Stomach (tissue), 9 donors: ENCODE measurements around the gene TIMM17A. TPM values are rescaled to one million over a fixed set of nuclear protein-coding genes. Genes with fewer than 3 reads are reported as not detected.
A peak's percentile ranks its signal among the peaks of the same experiment; 100 is the strongest.

Experiments
- DNase-seq, 2 donors: peaks; one replicate each; pipeline versions ENCODE4 v3.0.0 to v3.0.0-alpha.2; 2013 to 2019
- H3K27ac ChIP-seq, 5 donors: fragments of 200-600 bp in 4 of 5; sonication (generic) in 4 of 5; one replicate each; pipeline ENCODE4 v1.5.1; 2013 to 2019; ENCODE audit warnings: mild to moderate bottlenecking in 1 of 5, moderate library complexity in 1 of 5
- H3K27me3 ChIP-seq, 3 donors: fragments of 200-600 bp; sonication (generic); one replicate each; pipeline ENCODE4 v1.5.1; 2017 to 2019; ENCODE audit warnings: mixed run types in 1 of 3
- H3K36me3 ChIP-seq, 4 donors: fragments of 200-600 bp; sonication (generic); 1 replicate in 3 of 4; 2 replicates in 1 of 4; pipeline ENCODE4 v1.5.1; 2016 to 2019
- H3K4me1 ChIP-seq, 4 donors: fragments of 200-600 bp; sonication (generic); one replicate each; pipeline ENCODE4 v1.5.1; 2016 to 2019
- H3K4me3 ChIP-seq, 4 donors: fragments of 200-600 bp; sonication (generic) in 3 of 4; one replicate each; pipeline ENCODE4 v1.5.1; 2016 to 2019; ENCODE audit warnings: mild to moderate bottlenecking in 1 of 4
- H3K9me3 ChIP-seq, 4 donors: fragments of 200-600 bp; sonication (generic); one replicate each; pipeline ENCODE4 v1.5.1; 2016 to 2019
- EP300 ChIP-seq: sonication (generic); formaldehyde crosslinking; IDR thresholded peaks from one replicate; pipeline ENCODE4 v1.6.1; 2017; ENCODE audit warnings: antibody characterized with exemption
- POLR2A ChIP-seq, 4 donors: fragments of 450-650 bp; IDR thresholded peaks; one replicate each; pipeline ENCODE4 v1.6.1; 2016; ENCODE audit warnings: antibody characterized with exemption in 4 of 4, control low read depth in 2 of 4, mild to moderate bottlenecking in 1 of 4, moderate library complexity in 1 of 4
- POLR2AphosphoS5 ChIP-seq, 3 donors: sonication (generic); formaldehyde crosslinking; IDR thresholded peaks; one replicate each; pipeline ENCODE4 v1.6.1; 2016; ENCODE audit warnings: antibody characterized with exemption in 3 of 3
- WGBS, 5 donors: extraction: QIAGEN DNeasy Blood & Tissue Kit in 3 of 5; methylation state at CpG; one replicate each; pipeline versions ENCODE4 v1.1.5 to v1.1.7; 2013 to 2018; 5-methylcytosine and 5-hydroxymethylcytosine counted together
- intact Hi-C: fragments of 100-400 bp; cut with DNase I; formaldehyde crosslinking; loops from one replicate; pipeline ENCODE4 v1.15.1; 2023; ENCODE audit warnings: low total_unique reads
- polyA plus RNA-seq, 3 donors: library from polyadenylated mRNA; stranded (reverse); fragments of 200-250 nt; gene quantifications; one replicate each; pipeline ENCODE4 v1.2.3, GENCODE V29; 2013
- total RNA-seq, 5 donors: library from RNA; depleted of rRNA; stranded (reverse); fragments of >200 nt; gene quantifications; one replicate each; pipeline versions ENCODE4 v1.1.0 to v1.2.3, GENCODE V29; 2014 to 2016
- TF ChIP-seq, protein P1 (sequence below), 7 experiments: fragments of 450-650 bp in 4 of 7; fragments of 200-600 bp in 3 of 7; sonication (generic) in 3 of 7; IDR thresholded peaks; one replicate each; pipeline ENCODE4 v1.5.1; 2016 to 2019; ENCODE audit warnings: antibody characterized with exemption in 7 of 7, control low read depth in 2 of 7, mild to moderate bottlenecking in 1 of 7
- donor health status: healthy with polysubstance abuse.
- donor health status: Bipolar disorder and iron deficiency.
- donor health status: healthy.

Gene TIMM17A
- total and polyA plus RNA-seq, 8 donors = 3.2 to 48.8 (median 29.5) TPM

DNA sequence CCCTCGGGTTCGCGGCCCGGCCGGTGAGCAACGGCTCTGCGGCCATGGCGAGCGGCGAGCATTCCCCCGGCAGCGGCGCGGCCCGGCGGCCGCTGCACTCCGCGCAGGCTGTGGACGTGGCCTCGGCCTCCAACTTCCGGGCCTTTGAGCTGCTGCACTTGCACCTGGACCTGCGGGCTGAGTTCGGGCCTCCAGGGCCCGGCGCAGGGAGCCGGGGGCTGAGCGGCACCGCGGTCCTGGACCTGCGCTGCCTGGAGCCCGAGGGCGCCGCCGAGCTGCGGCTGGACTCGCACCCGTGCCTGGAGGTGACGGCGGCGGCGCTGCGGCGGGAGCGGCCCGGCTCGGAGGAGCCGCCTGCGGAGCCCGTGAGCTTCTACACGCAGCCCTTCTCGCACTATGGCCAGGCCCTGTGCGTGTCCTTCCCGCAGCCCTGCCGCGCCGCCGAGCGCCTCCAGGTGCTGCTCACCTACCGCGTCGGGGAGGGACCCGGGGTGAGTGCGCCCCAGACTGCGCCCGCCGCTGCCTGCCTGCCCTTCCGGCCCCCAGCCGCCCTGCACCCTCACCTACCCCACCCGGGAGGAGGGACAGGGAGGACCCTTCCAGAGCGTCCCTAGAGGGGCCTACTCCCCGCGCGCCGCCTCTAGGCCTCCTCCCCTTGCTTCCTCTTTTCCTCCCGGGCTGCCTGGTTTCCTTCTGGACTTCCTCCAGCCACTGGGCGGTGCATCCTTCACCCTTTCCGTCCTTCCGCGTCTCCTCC, 27.5 kb downstream of the TIMM17A start, which contains the start of gene RNPEP:
Gene RNPEP, plus strand, starts transcription at position 26 of the 757 bp plus-strand sequence. Its CDS starts 19 bp downstream, at position 45.
- no peaks in the 10 kb centered on the region for H3K27me3 ChIP-seq
- H3K4me1 ChIP-seq = peaks cover 9 to 33% (median 26%) of the 10 kb centered on the region in 4 donors
- peak within 1 kb of the TSS; percentile 69 to 97 (median 94) for H3K4me3 ChIP-seq
- H3K27ac ChIP-seq = peak within 1 kb of the TSS; percentile 87 to 97 (median 93)
- WGBS, 5 donors = 0 to 1% (median 0%) methylated on average over 40 to 80 of the region's 80 CpGs
- H3K36me3 ChIP-seq = peaks cover 0 to 5% (median 0%) of the 10 kb centered on the region in 4 donors
- no peaks in the 10 kb centered on the region for H3K9me3 ChIP-seq
- intact Hi-C loops = no loop called here
- TF ChIP-seq, protein P1, sequence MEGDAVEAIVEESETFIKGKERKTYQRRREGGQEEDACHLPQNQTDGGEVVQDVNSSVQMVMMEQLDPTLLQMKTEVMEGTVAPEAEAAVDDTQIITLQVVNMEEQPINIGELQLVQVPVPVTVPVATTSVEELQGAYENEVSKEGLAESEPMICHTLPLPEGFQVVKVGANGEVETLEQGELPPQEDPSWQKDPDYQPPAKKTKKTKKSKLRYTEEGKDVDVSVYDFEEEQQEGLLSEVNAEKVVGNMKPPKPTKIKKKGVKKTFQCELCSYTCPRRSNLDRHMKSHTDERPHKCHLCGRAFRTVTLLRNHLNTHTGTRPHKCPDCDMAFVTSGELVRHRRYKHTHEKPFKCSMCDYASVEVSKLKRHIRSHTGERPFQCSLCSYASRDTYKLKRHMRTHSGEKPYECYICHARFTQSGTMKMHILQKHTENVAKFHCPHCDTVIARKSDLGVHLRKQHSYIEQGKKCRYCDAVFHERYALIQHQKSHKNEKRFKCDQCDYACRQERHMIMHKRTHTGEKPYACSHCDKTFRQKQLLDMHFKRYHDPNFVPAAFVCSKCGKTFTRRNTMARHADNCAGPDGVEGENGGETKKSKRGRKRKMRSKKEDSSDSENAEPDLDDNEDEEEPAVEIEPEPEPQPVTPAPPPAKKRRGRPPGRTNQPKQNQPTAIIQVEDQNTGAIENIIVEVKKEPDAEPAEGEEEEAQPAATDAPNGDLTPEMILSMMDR (IDR thresholded peaks at IDR 0.05) = peak in 1 of 7 experiments; percentile 6
- no peak for TF ChIP-seq EP300
- TF ChIP-seq POLR2A (IDR thresholded peaks at IDR 0.05) = no peak
- TF ChIP-seq POLR2AphosphoS5 (IDR thresholded peaks at IDR 0.05) = peak in 2 of 3 donors; percentile 65
- peak; percentile 74 to 87 for DNase-seq

DNA sequence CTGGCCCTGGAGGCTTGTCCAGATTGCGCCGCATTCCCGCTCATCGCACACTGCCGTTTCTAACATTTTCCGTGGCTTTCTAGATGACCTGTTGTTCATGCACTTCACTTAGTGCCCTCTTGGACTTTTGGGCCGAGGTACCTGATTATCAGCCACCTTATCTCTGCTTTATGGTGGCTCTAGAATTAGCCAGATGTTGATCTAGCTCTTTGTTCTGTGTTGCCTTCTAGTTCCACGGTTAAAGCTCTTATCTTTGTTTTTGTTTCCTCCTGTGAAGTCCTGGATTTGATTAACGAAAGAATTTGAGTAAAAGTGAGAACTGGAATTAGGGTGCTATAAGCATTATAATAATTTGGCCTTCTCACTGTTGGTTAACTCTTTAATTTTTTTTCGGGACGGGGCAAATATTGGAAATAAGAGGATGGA, 28.1 kb downstream of the TIMM17A start:
- intact Hi-C loops = no loop called here
- peaks cover 9 to 33% (median 26%) of the 10 kb centered on the region in 4 donors for H3K4me1 ChIP-seq
- DNase-seq = no peak
- peak overlapping the region; percentile 69 to 97 (median 94) for H3K4me3 ChIP-seq
- H3K36me3 ChIP-seq = peaks cover 0 to 5% (median under 1%) of the 10 kb centered on the region in 4 donors
- 5 to 7% (median 6%) methylated on average over 11 of the region's 11 CpGs for WGBS, 5 donors
- H3K27ac ChIP-seq = peak overlapping the region; percentile 87 to 97 (median 93)
- H3K9me3 ChIP-seq = no peaks in the 10 kb centered on the region
- TF ChIP-seq, protein P1 (IDR thresholded peaks at IDR 0.05) = no peak
- TF ChIP-seq EP300 (no peak), POLR2A (IDR thresholded peaks at IDR 0.05) (no peak), POLR2AphosphoS5 (IDR thresholded peaks at IDR 0.05) (no peak)
- no peaks in the 10 kb centered on the region for H3K27me3 ChIP-seq

DNA sequence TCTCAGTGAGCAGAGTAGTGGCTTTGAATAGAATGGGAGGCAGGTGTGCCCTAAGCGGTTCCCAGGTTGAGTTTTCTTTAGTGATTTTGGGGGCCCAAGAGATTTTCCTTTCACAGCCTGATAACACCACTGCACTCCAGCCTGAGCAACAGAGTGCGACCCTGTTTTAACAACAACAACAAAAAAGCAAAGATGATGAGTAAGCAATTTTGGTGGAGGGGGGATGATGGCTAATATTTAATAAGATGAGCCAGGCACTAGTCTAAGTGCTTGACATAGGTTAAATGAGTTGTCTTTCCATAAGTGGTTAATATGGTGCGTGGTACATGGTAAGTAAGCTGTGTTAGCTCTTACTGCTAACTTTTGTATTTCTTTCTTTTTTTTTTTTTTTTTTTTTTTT, 29.1 kb downstream of the TIMM17A start:
- Histone ChIP-seq H3K4me1 (peaks cover 9 to 33% (median 26%) of the 10 kb centered on the region in 4 donors), H3K9me3 (no peaks in the 10 kb centered on the region), H3K36me3 (peaks cover 5 to 16% (median 11%) of the 10 kb centered on the region in 4 donors), H3K27ac (no peak overlapping the region), H3K27me3 (no peaks in the 10 kb centered on the region), H3K4me3 (peak overlapping the region in 1 of 4 donors; percentile 97)
- intact Hi-C loops = no loop called here
- 88 to 98% (median 97%) methylated on average over 3 of the region's 3 CpGs for WGBS, 5 donors
- no peak for DNase-seq
- TF ChIP-seq EP300 = no peak
- TF ChIP-seq POLR2AphosphoS5 (IDR thresholded peaks at IDR 0.05) = no peak
- TF ChIP-seq, protein P1 (IDR thresholded peaks at IDR 0.05) = no peak
- TF ChIP-seq POLR2A (IDR thresholded peaks at IDR 0.05) = no peak

GRCh38 chr1:201985355-201985754, 30.1 kb downstream of the TIMM17A start:
- intact Hi-C loops = no loop called here
- Histone ChIP-seq H3K27me3 (no peaks in the 10 kb centered on the region), H3K36me3 (peaks cover 14 to 25% (median 20%) of the 10 kb centered on the region in 4 donors), H3K27ac (no peak overlapping the region), H3K9me3 (no peaks in the 10 kb centered on the region), H3K4me1 (peaks cover 9 to 38% (median 26%) of the 10 kb centered on the region in 4 donors), H3K4me3 (no peak overlapping the region)
- DNase-seq = no peak
- TF ChIP-seq EP300 (no peak), POLR2A (IDR thresholded peaks at IDR 0.05) (no peak), POLR2AphosphoS5 (IDR thresholded peaks at IDR 0.05) (no peak)
- TF ChIP-seq, protein P1 (IDR thresholded peaks at IDR 0.05) = no peak
- WGBS, 5 donors = 69 to 92% (median 85%) methylated on average over 2 of the region's 2 CpGs
